Epithelial cell of prostate (primary cell): Measurements from ENCODE around the gene ACSL5.
A peak's percentile ranks its signal among the peaks of the same experiment; 100 is the strongest.
"Not testable (repeated sequence)": the region's sequence is repeated elsewhere in the genome, so short reads cannot be mapped to it uniquely, and the experiment has no call there.

ENCODE experiments used
- DNase-seq: peaks from one replicate; pipeline ENCODE4 v3.0.0-alpha.2; 2011; ENCODE audit warnings: low read depth, low spot score
- H3K27ac ChIP-seq: fragments of 450-650 bp; 2 replicates; pipeline ENCODE4 v1.5.1; 2017; ENCODE audit warnings: mild to moderate bottlenecking

ACSL5 gene

GRCh38 chr10:112402917-112403316 lies 29.0 kb downstream of the ACSL5 start:
- H3K27ac ChIP-seq, result no peak overlapping the region
- DNase-seq, result no peak

DNA sequence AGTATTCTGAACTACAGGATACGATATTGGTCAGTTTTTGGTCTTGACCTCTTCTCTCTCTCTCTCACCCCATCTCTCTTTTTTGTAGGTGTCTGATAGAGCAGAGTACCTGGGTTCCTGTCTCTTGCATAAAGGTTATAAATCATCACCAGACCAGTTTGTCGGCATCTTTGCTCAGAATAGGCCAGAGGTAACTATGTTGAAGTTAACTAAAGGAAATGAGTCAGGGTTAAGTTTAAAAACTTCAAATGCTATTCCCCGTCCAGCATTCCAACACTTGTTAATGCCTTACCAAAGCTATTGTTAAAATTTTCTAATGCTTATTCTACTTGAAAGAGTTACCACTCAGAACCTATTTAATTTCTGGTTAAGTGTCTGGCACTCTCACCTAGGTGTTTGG lies 30.7 kb downstream of the ACSL5 start:
- DNase-seq, result peak; percentile 31
- peak overlapping the region; percentile 64 for H3K27ac ChIP-seq

DNA sequence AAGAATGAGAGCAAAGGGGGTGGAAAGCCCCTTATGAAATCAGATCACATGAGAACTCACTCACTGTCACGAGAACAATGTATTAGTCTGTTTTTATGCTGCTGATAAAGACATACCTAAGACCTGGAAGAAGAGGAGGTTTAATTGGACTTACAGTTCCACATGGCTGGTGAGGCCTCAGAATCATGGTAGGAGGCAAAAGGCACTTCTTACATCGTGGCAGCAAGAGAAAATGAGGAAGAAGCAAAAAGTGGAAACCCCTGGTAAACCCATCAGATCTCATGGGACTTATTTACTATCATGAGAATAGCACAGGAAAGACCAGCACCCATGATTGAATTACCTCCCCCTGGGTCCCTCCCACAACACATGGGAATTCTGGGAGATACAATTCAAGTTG lies 32.9 kb downstream of the ACSL5 start:
- not testable (repeated sequence) for H3K27ac ChIP-seq, DNase-seq

GRCh38 chr10:112407696-112408095 lies 33.8 kb downstream of the ACSL5 start:
- DNase-seq, result no peak
- no peak overlapping the region for H3K27ac ChIP-seq

- no peak for DNase-seq
- no peak overlapping the region for H3K27ac ChIP-seq
These were observed 35.4 kb downstream of the ACSL5 start for GRCh38 chr10:112409299-112409698.

DNA sequence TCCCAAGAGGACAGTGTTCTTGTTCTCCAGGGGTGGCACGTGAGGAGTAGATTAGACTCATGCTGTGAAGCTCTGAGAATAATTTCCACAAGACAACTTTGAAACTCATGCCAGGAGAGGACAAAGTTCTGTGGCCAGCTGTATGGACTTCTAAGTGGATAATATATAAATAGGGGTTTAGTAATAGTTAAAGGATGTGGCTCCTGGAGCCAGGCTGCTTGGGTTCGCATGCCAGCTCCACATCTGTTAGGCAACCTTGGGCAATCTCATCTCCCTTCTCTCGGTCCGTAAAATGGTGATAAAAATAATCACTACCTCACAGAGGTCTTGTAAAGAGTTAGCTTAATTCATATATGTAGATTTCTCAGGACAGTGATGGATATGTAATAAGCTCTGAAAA lies 35.8 kb downstream of the ACSL5 start:
- no peak overlapping the region for H3K27ac ChIP-seq
- no peak for DNase-seq

DNA sequence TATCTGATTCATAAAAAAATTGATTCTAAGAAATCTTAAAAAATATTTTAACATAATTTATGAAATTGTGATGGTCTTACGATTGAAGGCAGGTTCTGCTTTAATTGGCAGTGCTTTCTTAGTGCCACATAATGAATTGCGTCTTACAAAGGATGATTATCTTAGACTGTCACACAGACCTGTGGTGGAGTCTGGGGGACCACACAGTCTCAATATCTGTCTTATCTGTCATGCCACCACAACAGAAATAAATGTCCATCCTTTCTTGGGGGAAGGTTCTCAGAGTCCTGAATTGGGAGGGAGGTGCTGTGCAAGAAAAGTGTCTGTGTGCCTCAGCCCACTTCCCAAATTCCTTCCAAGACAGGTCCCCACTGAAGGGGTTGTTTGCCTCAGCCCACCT lies 38.8 kb downstream of the ACSL5 start:
- DNase-seq, result no peak
- H3K27ac ChIP-seq, result no peak overlapping the region

GRCh38 chr10:112421731-112422130 lies 47.8 kb downstream of the ACSL5 start:
- no peak overlapping the region for H3K27ac ChIP-seq
- DNase-seq, result no peak

- H3K27ac ChIP-seq, result no peak overlapping the region
- no peak for DNase-seq
These were observed 50.7 kb downstream of the ACSL5 start for GRCh38 chr10:112424651-112425050.

- no peak overlapping the region for H3K27ac ChIP-seq
- no peak for DNase-seq
These were observed 52.2 kb downstream of the ACSL5 start for GRCh38 chr10:112426111-112426510.

DNA sequence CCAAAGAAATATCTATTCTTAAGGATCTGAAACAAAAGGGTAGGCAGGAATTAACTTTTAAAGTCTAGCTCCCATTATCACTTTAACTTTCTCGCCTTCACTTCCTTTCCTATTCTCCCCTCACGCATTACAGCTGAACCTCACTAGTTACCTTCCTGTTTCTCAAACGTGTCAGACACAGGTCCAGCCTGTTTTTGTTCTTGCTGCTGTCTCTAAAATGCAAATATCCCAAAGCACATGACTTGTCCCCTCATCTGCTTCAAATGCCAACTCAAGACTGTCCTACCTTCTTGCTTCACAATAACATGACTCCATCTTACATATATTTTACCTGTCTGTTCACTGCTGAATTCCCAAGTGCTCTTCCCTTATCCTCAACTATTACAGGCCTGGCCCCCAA lies 55.2 kb downstream of the ACSL5 start:
- no peak overlapping the region for H3K27ac ChIP-seq
- no peak for DNase-seq

DNA sequence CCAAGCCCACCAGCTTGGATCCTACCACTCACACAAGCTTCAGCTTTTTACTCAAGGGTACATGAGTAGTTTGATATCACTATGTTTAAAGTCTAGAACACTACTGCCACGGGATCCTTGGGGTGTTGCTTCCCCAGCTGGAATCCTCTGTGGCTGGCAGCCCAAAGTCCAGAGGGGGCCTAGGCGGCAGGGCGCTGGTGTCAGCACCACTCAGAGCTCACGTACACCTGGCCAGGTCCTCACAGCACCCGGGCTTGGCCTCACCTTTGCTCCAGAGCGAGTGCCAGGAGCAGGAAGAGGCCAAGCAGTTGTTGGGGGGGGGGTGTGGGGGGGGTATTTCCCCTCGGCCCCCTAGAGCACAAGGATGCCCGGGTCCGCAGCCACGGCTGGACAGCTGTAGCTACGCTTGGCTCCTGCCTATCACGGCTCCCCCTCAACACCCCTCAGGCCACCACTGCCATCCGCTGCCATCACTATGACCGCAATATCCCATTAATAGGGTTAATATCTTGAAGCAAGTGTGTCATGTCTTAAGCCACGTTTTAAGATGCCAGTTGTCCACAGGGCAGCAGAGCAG lies 55.8 kb downstream of the ACSL5 start:
- no peak for DNase-seq
- no peak overlapping the region for H3K27ac ChIP-seq

DNA sequence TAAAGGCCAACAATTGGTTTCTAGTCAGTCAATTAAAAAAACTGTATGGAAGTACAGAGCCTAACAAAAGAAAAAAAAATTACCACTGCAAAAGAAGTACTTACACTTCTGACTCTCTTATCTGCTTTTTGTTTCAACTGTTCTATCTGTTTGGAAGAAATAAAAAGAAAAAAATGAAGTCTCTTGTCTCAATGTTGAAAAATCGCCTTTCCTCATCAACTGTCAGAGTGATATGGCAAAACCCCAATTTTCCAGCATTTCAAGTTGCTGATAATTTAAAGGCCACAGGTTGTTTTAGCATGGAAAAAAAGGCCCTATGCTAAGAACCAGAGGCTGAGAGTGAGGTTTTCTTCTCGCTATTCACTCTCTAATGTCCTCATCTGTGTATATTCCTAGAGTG lies 59.2 kb downstream of the ACSL5 start:
- no peak for DNase-seq
- no peak overlapping the region for H3K27ac ChIP-seq

DNA sequence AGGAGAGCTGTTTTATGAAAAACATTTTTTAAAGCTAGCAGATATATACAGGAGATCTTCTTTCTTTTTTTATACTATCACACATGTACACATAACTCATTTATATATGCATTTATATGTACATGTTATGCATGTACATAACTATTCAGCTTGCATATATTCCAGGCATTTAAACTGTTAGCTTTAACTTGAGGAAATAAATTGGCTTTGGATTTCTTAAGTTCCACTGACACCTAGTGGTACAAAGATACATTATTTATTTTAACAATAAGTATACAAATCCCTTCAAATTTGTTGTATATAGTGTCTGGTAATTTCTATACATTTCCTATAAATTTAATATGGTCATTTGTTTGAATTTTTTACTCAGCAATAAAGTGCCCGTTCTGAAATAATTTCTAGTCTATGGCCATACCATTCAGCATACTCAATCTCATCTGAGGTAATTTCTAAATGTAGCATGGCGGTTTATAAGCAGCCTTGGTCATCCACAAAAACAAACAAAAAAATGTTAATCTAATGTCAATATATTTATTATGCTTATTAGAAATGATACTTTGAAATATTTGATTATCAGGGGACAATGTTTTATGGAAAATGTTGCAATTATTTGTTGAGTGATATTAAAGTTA lies 61.2 kb downstream of the ACSL5 start:
- DNase-seq, result no peak
- no peak overlapping the region for H3K27ac ChIP-seq

GRCh38 chr10:112438356-112438755 lies 64.4 kb downstream of the ACSL5 start:
- no peak overlapping the region for H3K27ac ChIP-seq
- DNase-seq, result no peak

- no peak for DNase-seq
- no peak overlapping the region for H3K27ac ChIP-seq
These were observed 67.6 kb downstream of the ACSL5 start for GRCh38 chr10:112441520-112441919.

DNA sequence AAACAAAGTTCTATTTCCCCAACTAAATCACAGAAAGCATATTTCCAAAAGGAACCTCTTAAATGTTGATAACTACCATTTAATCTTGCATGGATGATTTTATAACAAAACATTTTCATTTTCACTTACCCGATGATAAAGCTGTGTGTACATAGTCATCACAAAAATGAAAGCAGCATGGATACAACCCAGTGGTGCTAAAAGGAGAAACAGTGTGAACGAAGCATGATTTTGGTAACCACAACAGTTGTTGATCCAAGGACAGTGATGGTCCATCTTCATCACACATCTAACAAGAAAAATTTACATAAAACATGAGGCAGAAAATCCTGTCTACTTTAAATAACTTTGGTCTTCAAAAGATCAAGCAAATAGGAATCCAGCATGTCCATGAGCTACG lies 68.1 kb downstream of the ACSL5 start:
- no peak overlapping the region for H3K27ac ChIP-seq
- no peak for DNase-seq

GRCh38 chr10:112446055-112446854 lies 72.3 kb downstream of the ACSL5 start:
- no peak for DNase-seq

DNA sequence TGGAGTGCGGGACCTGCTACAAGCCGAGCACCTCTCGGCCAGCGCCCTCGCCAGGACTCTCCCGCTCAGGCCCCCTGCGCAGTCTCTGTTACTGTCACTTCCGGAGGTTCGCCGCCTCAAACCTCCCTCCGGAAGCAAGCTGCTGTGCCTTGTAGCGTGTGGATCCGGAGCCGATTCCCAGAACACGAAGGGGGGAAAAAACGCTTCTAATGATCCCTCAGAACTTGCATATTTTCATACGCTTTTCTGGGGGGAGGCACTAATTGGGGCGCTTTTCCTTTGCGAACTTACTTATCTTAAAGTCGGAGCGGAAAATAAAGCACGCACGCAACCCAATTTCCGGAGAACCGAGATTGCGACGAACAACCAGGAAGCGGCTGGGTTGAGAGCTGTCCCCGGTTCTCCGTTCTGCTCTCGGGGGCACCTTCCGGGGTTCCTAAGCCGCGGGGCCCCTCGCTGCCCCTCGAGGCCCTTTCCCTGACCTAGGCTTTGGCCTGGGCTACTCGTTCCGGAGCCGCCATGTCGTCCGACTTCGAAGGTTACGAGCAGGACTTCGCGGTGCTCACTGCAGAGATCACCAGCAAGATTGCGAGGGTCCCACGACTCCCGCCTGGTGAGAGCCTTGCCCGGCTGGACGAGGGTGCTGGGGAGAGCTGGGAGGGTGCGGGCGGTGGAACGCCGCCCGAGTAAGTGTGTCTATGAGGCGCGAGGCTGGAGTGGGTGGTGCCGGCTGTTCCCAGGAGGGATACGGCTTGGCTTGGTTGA lies 73.1 kb downstream of the ACSL5 start, which contains the start of the genes VTI1A and ZDHHC6:
Gene VTI1A, plus strand, starts transcription at position 361 of the 765 bp plus-strand sequence. Its CDS starts 159 bp downstream, at position 520.
Gene ZDHHC6, minus strand, starts transcription at position 60 of the 765 bp plus-strand sequence. CDS start 1,478 bp downstream, outside the sequence.
- H3K27ac ChIP-seq, result peak within 1 kb of the TSS; percentile 86
- DNase-seq, result peak; percentile 51

More at GRCh38 chr10:112446055-112446854, 72.3 kb downstream of the ACSL5 start:
- peak overlapping the region; percentile 86 for H3K27ac ChIP-seq

GRCh38 chr10:112447620-112447928 lies 73.7 kb downstream of the ACSL5 start:
- H3K27ac ChIP-seq, result peak overlapping the region; percentile 86
- no peak for DNase-seq

DNA sequence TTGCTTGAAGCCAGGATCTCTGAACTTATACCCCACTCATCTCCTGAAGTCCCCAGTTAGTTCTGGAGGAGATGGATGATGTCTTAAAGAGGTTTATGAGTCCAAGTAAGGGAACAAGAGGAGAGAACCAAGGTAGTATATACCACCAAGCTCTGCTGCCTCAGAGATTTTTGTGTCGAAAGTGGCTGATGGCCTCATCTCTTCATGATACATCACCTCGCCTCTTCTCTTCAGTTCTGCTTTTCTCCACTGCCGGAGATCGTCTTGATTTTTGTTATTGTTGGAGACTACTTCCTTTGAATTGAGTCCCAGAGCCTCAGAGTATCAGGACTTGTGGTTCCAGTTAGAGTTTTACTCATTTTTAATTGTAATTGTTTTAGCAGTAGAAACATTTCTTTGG lies 75.0 kb downstream of the ACSL5 start:
- no peak for DNase-seq

More for the DNA sequence above, 75.0 kb downstream of the ACSL5 start:
- H3K27ac ChIP-seq, result no peak overlapping the region
